Inflammatory macrophage treated with lipopolysaccharide for 1 hour (primary cell): ENCODE measurements around the gene UMODL1.
"Not testable (repeated sequence)": the region's sequence is repeated elsewhere in the genome, so short reads cannot be mapped to it uniquely, and the experiment has no call there.

Experiments used
- DNase-seq, 2 donors: peaks; one replicate each; pipeline ENCODE4 v3.0.0-alpha.2; 2020 to 2022

The UMODL1 gene

GRCh38 chr21:42102076-42102475, 31.0 kb downstream of the UMODL1 start:
- no peak for DNase-seq

DNA sequence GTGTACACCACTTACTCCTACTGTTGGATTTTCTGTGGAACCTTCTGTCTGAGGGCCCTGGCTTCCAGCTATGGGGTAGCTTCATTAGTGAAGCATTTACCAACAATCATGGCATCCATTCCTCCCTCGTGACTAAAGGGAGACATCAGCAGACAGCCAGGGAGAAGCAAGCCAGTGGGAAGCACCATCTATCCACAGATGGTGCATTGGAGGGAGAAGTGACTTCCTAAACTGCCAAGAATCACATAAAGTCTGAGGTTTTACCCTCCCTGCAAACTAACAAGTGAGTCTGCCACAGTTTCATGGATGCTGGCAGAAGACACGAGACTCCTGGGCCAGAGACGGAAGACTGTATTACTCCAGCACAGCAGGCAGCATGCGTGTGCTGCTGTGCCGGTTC, 31.4 kb downstream of the UMODL1 start:
- no peak for DNase-seq

DNA sequence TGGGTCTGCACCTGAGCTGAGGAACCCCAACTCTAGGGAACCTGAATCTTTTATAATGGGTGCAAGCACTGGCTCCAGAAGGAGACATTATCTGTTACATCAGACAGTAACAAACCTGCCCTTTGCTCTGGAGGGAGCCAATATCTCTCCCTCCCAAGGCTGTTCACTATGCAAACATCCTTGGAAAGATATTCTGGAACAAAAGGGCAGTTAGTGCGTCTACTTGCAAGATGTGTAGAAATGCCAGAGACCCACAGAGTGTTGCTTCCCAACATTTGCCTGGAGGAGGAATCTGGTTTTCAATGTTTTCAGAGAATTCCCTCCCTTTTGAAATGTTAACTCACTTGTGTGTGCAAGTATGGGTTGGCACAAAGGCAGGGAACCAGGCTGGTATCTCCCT, 31.9 kb downstream of the UMODL1 start:
- DNase-seq = no peak

DNA sequence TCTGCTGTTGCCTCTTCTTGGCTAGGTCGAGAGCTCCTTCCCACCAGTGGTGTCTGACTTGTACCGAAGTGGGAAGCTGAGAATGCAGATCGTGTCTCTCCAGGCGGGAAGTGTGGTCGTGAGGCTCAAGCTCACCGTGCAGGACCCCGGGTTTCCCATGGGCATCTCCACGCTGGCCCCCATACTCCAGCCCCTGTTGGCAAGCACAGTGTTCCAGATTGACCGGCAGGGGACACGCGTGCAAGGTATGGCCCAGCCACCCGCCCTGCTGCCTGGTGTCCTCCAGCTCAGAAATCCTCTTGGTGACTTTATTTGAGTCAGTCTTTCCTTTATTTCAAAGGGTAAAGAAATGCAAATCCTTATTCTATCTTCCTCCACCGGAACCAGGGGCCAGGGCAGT, 32.7 kb downstream of the UMODL1 start:
- DNase-seq = no peak

DNA sequence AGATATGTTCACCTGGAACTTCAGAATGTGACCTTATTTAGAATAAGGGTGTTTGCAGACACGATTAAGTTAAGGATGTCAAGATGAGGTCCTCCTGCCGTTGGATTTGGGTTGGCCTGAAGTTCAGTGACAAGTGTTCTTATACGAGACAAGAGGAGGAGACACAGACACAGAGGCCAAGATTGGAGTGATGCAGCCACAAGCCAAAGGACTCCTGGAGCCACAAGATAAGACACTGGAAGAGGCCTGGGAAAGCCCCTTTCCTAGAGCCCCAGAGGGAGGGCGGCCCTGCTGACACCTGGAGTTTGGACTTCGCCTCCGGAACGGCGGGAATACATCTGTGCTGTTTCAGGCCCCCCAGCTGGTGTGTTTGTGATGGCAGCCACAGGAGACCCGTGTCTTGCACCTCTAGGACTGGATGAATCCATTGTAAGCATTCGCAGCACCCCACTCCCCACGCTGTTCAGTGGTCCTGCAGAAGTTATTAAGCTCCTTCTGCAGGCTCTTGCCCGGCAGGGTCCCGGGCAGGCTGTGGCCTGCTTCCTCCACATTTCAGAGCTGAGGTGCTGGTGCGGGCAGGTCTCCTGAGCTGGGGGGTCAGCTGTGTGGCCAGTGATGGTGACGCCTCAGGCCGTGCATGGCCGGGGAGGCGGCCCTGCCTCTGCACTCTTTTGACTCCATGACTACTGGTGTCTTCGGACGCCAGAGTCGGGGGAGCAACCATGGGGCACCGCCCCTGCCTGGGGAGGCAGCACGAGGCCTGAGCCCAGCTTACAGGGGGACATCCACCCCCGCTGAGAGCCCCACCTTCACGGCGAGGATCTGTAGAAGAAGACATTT, 34.6 kb downstream of the UMODL1 start:
- no peak for DNase-seq

DNA sequence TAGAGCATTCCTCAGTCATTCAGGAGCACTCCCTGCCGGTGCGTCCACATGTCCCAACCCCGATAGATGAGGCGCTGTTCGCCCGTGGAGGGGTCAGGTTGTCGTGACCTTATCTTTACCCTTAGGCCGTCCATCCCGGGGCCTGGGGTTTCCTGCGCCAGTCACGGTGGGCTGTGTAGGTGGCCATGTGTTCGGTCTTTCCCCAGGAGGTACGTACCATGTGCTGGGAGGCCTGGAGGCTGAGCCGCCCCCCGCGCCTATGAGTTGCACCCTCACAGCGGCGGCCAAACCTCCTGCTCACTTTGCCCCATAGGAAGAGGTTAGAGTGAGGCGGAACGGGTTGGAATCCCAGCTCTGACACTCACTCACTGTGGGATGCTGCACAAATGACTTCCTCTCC, 35.3 kb downstream of the UMODL1 start:
- no peak for DNase-seq

DNA sequence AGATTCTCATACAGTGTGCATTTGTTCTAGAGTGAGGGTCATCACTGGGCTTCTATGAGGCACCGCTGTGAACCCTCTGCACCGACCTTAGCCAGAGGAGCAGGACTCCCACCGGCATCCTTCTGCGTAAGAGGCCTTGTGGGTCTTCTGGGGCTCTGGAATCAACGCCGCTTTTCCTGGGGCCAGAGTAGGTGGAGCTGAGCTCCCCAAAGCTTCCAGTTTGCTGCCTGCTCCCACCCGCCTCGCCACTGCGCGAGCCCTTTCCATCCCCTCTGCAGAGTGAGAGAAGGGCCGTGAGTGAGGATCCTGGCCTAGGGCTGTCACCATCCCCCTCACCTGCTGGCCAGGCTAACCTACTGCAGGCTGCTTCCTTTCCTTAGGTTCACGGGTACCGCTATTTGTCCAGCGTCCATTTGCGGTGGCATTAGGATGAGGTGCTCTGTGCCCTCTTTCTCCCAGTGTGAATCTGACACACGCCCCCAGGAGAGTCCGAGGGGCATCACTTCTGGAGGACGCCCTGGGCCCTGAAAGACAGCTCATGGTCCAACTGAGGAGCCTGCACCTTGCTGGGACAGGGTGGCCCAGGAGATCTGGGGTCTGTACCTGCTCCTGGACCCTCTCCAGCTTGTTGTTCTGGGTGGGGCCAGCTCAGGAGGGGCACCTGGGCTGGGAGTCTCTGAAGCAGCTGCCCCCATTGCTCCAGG, 36.2 kb downstream of the UMODL1 start:
- DNase-seq = no peak

- peak; percentile 56 to 73 for DNase-seq
Measured at GRCh38 chr21:42107881-42108553, 36.9 kb downstream of the UMODL1 start.

- DNase-seq = no peak
Measured at GRCh38 chr21:42108554-42109340, 37.6 kb downstream of the UMODL1 start.

GRCh38 chr21:42109473-42109872, 38.4 kb downstream of the UMODL1 start:
- no peak for DNase-seq

DNA sequence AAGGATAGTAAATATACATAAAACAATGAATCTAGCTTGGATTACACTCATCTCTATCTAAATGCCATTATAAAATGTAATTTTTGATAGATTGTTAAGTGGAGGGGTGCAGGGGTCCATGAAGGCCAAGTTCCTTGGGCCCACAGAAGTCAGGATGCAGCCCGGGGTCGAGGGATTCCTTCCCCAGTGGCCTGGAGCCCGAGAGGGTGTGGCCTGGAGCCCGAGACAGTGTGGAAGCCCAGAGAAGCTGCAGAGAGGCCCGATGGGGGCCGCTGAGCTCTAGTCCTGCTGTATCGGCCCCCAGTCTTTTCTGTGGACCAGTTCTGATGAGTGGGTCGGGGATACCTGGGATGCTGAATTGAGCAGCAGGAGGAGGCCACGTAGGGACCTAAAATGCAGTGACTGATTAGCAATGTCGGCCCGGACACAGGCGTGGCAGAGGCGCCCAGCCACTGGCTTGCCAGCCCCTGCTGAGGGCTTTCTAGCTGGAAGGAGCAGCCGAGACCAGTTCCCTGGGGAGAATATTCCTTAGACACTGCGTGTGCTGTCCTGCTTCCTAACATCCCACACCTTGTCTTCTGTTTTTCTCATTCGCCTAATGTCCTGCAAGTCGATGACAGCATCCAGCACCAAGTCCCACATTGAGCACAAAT, 38.9 kb downstream of the UMODL1 start:
- DNase-seq = no peak

DNA sequence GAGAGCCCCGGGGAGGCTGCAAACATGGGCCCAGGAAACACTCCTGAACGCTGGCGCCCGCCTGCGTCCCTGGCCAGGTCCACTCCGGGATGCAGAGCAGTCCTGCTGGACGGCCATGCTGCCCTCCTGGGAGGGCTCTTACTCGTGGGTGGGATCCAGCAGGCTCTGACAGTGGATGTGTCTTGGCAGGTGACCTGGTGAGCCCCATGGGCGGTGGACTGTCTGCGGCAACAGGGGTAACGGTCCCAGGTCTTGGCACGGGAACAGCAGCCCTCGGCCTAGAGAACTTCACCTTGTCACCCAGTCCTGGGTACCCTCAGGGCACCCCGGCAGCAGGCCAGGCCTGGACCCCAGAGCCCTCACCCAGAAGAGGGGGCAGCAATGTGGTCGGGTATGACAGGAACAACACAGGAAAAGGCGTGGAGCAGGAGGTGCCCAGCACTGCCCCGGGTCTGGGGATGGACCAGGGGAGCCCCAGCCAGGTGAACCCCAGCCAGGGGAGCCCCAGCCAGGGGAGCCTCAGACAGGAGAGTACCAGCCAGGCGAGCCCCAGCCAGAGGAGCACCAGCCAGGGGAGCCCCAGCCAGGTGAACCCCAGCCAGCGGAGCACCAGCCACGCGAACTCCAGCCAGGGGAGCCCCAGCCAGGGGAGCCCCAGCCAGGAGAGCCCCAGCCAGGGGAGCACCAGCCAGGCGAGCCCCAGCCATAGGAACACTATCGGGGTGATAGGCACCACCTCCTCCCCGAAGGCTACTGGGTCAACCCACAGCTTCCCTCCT, 39.8 kb downstream of the UMODL1 start:
- no peak for DNase-seq

- no peak for DNase-seq
Measured at GRCh38 chr21:42111470-42111743, 40.3 kb downstream of the UMODL1 start.

DNA sequence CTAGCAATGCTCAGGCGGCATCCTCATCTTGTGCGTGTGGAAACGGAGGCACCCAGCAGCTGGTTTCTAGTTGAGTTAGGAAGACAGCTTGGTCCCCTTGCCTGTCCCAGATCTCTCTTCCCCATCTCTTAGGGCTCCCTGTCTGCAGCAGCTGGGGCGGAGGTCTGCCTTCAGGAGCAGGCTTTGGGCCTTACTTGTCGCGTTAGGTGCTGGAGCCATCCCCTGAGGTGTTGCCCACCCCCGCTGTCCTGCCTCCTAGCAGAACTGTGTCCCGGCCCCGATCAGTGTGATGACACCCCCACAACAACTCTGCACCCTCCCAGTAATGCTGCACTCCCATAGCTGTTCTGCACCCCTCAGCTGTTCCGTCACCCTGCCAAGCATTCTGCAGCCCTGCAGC, 40.7 kb downstream of the UMODL1 start:
- no peak for DNase-seq

DNA sequence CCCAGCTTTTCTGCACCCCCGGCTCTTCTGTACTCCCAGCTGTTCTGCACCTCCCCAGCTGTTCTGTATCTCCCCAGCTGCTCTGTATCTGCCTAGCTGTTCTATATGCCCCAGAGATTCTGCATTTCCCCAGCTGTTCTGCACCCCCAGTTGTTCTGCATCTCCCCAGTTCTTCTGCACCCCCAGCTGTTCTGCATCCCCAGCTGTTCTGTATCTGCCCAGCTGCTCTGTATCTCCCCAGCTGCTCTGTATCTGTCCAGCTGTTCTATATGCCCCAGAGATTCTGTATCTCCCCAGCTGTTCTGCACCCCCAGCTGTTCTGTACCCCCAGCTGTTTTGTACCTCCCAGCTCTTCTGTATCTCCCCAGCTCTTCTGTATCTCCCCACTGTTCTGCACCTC, 41.1 kb downstream of the UMODL1 start:
- DNase-seq = no peak

DNA sequence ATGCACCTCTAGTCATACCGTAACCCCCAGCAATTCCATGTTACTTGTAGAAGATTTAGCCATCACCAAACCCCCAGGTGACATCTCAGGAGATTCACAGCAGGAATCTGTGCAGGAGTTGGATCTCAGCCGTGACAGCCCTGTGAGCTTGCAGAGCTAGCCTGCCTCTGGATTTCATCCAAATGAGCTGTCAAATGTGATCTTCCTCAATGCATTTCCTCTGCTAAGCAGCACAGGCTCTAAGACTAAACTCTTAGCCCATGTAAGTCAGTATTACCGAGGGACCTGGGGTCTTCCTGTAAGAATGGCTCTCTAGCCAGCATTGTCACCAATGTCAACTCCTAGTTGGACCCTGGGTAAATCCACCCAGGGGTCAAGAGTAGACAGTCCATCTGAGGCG, 41.7 kb downstream of the UMODL1 start:
- DNase-seq = no peak

GRCh38 chr21:42113926-42114409, 42.9 kb downstream of the UMODL1 start:
- peak; percentile 73 for DNase-seq

DNA sequence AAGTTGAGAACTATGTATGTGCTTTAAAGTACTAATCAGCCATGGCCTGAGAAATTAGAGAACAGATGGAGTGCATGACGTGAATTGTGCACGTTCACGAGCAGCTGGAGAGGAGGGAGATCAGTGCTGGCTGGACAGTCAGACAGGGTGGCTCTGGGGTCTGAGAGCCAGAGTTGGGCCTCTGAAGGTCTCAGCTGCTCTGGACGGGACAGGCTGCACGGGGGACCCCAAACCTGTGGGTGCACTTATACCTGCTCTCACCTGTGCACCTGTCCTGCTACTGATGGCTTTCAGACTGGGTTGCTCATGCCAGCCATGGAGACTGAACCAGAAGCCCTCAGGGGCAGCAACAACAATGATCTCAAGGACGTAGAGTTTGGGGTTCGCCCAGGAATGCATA, 43.5 kb downstream of the UMODL1 start:
- no peak for DNase-seq

DNA sequence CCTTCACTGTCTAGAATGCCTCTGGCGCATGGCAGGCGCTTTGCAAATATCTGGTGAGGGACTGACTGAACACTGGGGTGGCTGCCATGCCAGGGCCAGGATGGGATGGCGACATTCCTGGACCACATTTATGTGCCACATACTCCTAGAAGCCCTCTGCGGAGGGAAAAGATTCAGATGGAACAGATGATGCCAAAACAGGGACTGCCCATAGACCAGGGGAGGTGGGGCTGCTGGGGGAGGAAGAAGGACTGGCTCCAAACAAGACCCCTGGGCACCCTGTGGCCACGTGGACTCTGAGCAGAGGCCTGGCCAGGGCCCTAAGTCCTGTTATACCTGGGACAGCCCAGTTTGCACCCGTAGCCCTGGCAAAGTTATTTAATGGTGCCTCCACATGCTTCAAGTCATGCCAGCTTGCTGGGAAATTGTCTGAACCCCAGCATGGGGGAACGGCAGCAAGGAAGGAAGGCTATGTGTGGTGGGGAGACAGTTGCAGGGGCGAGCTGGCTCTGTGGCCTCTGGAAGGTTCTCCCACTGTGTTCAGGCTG, 44.1 kb downstream of the UMODL1 start:
- DNase-seq = no peak

- DNase-seq = not testable (repeated sequence)
Measured at GRCh38 chr21:42116551-42116950, 45.4 kb downstream of the UMODL1 start.

DNA sequence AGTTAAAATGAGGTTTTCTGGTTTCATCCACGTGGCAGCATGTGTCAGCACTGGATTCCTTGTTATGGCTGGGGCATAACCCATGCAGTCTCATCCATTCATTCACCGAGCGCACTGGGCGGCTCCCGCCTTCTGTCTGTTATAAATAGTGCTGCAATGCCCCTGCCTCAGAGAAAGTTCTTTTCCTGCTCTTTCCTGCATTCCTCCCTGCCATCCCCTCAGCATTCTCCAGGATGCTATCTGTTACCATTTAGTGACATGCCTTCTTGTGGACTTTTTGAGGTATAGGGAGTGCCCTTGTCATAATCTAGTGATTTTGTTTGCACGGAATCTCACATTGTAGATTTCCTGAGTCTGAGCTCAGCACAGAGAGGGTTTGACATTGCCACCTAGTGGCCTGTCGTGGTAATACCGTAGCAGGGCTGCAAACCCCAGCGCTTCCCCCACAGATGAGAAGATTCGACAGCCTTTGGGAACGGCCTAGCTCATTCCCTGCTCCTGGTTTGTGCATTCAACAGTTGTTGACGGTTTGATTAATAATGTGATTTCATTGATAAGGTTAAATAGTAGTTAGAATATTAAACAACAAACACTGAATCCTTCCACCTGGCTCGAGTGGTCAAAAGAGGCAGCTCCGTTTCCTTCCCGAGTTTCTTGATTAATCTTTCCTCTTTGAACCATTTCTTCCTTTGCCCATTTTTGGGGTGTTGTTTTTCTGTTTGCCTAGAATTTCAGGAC, 46.3 kb downstream of the UMODL1 start:
- peak; percentile 44 to 92 for DNase-seq
